Renal cortex interstitium (tissue), 3 donors: ENCODE results near the gene SEMG1. TPM values are rescaled to one million over a fixed set of nuclear protein-coding genes. Genes with fewer than 3 reads are reported as not detected.

Experiments
- polyA plus RNA-seq, 3 donors: library from polyadenylated mRNA; unstranded; fragments of 120-200 nt; gene quantifications; one replicate each; pipeline ENCODE4 v1.2.1, GENCODE V29; 2013; ENCODE audit not compliant: insufficient read length in 3 of 3

Gene SEMG1
- polyA plus RNA-seq, 3 donors, result not detected

Other genes with a start within 250 kb of the SEMG1 start
- 10 to 100 TPM; 36.8 to 42.6 (median 40.9) TPM for gene TOMM34, start 246.6 kb upstream of the SEMG1 start, polyA plus RNA-seq
- 10 to 100 TPM; 16.7 to 20.8 (median 19.8) TPM for gene STK4, start 240.5 kb upstream of the SEMG1 start, polyA plus RNA-seq
- gene KCNS1, start 105.9 kb upstream of the SEMG1 start, polyA plus RNA-seq, result under 1 TPM; 0.42 to 0.65 (median 0.62) TPM
- not detected for gene WFDC5, start 91.9 kb upstream of the SEMG1 start, polyA plus RNA-seq
- not detected for gene WFDC12, start 82.6 kb upstream of the SEMG1 start, polyA plus RNA-seq
- gene PI3, start 32.1 kb upstream of the SEMG1 start, polyA plus RNA-seq, result not detected
- gene SEMG2, start 14.3 kb downstream of the SEMG1 start, polyA plus RNA-seq, result under 1 TPM in 1 of 3 donors, not detected in 2; 0.17 TPM
- 1 to 10 TPM in 1 of 3 donors, under 1 TPM in 1, not detected in 1; 0.34 to 1.3 TPM for gene SLPI, start 47.5 kb downstream of the SEMG1 start, polyA plus RNA-seq
- under 1 TPM in 1 of 3 donors, not detected in 2; 0.20 TPM for gene RBPJL, start 99.8 kb downstream of the SEMG1 start, polyA plus RNA-seq
- under 1 TPM; 0.17 to 0.55 (median 0.41) TPM for gene MATN4, start 101.3 kb downstream of the SEMG1 start, polyA plus RNA-seq
- 100 to 1,000 TPM; 130 to 177 (median 159) TPM for gene SDC4, start 141.4 kb downstream of the SEMG1 start, polyA plus RNA-seq
- 10 to 100 TPM; 32.5 to 34.1 (median 33.7) TPM for gene SYS1, start 156.1 kb downstream of the SEMG1 start, polyA plus RNA-seq
- 1 to 10 TPM; 1.0 to 1.6 (median 1.2) TPM for gene TP53TG5, start 171.3 kb downstream of the SEMG1 start, polyA plus RNA-seq
- gene DBNDD2, start 201.3 kb downstream of the SEMG1 start, polyA plus RNA-seq, result 10 to 100 TPM; 22.2 to 24.7 (median 24.3) TPM
- 10 to 100 TPM; 74.4 to 98.7 (median 91.9) TPM for gene PIGT, start 209.1 kb downstream of the SEMG1 start, polyA plus RNA-seq